DMS114 treated with DMSO at 0.1 percent for 48 hours (cell line): ENCODE data around the gene VASH2.

Experiments used
- DNase-seq: peaks from one replicate; lab custom pipeline; 2025; ENCODE audit not compliant: unreplicated experiment; lab: John Stamatoyannopoulos, UW

VASH2 gene

GRCh38 chr1:212928323-212929291 is 21.7 kb upstream of the VASH2 start:
- DNase-seq, result no peak

GRCh38 chr1:212930986-212931678 is 19.2 kb upstream of the VASH2 start:
- no peak for DNase-seq

GRCh38 chr1:212933815-212934471 is 16.4 kb upstream of the VASH2 start:
- DNase-seq, result no peak

GRCh38 chr1:212935387-212935981 is 14.9 kb upstream of the VASH2 start:
- DNase-seq, result no peak

GRCh38 chr1:212937034-212937433 is 13.3 kb upstream of the VASH2 start:
- no peak for DNase-seq

GRCh38 chr1:212938846-212939245 is 11.5 kb upstream of the VASH2 start:
- no peak for DNase-seq

GRCh38 chr1:212941452-212941851 is 8.9 kb upstream of the VASH2 start:
- DNase-seq, result no peak

- DNase-seq, result no peak
Measured at GRCh38 chr1:212942679-212943392, 7.5 kb upstream of the VASH2 start.

GRCh38 chr1:212943393-212943710 is 7.0 kb upstream of the VASH2 start:
- DNase-seq, result no peak

GRCh38 chr1:212944229-212944901 is 6.0 kb upstream of the VASH2 start:
- DNase-seq, result no peak

- DNase-seq, result no peak
Measured at GRCh38 chr1:212945056-212945455, 5.3 kb upstream of the VASH2 start.

GRCh38 chr1:212945463-212946160 is 4.7 kb upstream of the VASH2 start:
- DNase-seq, result no peak

GRCh38 chr1:212946872-212947271 is 3.5 kb upstream of the VASH2 start:
- no peak for DNase-seq

GRCh38 chr1:212949771-212950170 is 570 bp upstream of the VASH2 start:
- DNase-seq, result no peak

GRCh38 chr1:212951126-212951946 is 995 bp downstream of the VASH2 start:
- DNase-seq, result no peak

GRCh38 chr1:212951947-212952640 is 1.8 kb downstream of the VASH2 start:
- DNase-seq, result no peak

- no peak for DNase-seq
Measured at GRCh38 chr1:212952641-212952976, 2.3 kb downstream of the VASH2 start.

- no peak for DNase-seq
Measured at GRCh38 chr1:212953321-212953720, 3.0 kb downstream of the VASH2 start.
